Measurements from ENCODE around the gene MAB21L3.

DNA sequence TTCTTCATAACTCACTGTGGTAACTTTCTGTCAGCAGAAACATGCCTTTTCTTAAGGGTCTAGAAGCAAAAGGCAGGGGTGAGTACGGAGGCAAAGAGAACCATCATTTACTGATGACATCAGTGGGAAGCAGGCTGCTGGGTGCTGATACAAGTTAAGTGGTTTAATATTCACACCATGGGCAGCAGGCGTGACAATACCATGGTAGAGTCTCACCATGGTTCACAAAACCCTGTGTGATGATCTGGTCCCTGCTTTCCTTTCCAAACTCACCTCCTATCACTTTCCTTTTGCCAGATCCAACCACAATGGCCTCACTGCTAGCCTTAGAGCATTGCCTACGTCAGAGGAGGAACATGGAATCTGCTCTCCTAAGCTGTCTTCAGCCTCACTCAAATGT lies 8.7 kb downstream of the MAB21L3 start:
- TF ChIP-seq, protein P1, sequence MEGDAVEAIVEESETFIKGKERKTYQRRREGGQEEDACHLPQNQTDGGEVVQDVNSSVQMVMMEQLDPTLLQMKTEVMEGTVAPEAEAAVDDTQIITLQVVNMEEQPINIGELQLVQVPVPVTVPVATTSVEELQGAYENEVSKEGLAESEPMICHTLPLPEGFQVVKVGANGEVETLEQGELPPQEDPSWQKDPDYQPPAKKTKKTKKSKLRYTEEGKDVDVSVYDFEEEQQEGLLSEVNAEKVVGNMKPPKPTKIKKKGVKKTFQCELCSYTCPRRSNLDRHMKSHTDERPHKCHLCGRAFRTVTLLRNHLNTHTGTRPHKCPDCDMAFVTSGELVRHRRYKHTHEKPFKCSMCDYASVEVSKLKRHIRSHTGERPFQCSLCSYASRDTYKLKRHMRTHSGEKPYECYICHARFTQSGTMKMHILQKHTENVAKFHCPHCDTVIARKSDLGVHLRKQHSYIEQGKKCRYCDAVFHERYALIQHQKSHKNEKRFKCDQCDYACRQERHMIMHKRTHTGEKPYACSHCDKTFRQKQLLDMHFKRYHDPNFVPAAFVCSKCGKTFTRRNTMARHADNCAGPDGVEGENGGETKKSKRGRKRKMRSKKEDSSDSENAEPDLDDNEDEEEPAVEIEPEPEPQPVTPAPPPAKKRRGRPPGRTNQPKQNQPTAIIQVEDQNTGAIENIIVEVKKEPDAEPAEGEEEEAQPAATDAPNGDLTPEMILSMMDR (IDR thresholded peaks at IDR 0.05): no peak
- TF ChIP-seq EZH2 (IDR thresholded peaks at IDR 0.05) (no peak), EZH2phosphoT487 (IDR thresholded peaks at IDR 0.05) (no peak)
